Measurements from ENCODE around the gene KCTD13.

DNA sequence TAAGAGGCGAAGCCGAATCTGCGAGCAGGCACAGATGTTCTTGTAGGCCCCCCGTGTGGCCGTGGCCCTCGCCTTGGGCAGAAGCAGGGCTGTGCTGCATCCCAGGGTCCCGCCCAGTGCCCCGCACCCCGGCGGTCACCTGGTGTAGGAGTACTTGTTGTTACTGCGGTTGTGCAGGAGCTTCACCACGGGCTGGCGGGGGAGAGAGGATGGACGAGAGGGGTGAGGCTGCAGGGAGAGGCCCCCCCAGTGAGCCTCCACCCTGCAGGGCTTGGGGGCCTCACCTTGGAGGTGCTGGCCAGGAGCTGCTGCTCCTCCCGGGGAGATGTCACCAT lies 14.4 kb downstream of the KCTD13 start:
- no peak for TF ChIP-seq SUZ12 (IDR thresholded peaks at IDR 0.05; ENCODE audit: low read length)
- TF ChIP-seq EP300 (IDR thresholded peaks at IDR 0.05; ENCODE audit: borderline replicate concordance in 1 of 2, low read depth in 2 of 2, low read length in 2 of 2): no peak
- TF ChIP-seq, protein P1, sequence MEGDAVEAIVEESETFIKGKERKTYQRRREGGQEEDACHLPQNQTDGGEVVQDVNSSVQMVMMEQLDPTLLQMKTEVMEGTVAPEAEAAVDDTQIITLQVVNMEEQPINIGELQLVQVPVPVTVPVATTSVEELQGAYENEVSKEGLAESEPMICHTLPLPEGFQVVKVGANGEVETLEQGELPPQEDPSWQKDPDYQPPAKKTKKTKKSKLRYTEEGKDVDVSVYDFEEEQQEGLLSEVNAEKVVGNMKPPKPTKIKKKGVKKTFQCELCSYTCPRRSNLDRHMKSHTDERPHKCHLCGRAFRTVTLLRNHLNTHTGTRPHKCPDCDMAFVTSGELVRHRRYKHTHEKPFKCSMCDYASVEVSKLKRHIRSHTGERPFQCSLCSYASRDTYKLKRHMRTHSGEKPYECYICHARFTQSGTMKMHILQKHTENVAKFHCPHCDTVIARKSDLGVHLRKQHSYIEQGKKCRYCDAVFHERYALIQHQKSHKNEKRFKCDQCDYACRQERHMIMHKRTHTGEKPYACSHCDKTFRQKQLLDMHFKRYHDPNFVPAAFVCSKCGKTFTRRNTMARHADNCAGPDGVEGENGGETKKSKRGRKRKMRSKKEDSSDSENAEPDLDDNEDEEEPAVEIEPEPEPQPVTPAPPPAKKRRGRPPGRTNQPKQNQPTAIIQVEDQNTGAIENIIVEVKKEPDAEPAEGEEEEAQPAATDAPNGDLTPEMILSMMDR (IDR thresholded peaks at IDR 0.05; ENCODE audit: control extremely low read depth in 1 of 3, insufficient read depth in 1 of 3, low read depth in 1 of 3, low read length in 3 of 3): no peak
- TF ChIP-seq EZH2 (IDR thresholded peaks at IDR 0.05; ENCODE audit: low read depth, low read length, severe bottlenecking): no peak
- TF ChIP-seq TCF12 (IDR thresholded peaks at IDR 0.05; ENCODE audit: low read depth, low read length): no peak
- TF ChIP-seq EGR1 (IDR thresholded peaks at IDR 0.05; ENCODE audit: borderline replicate concordance, low read depth, low read length): no peak
- no peak for TF ChIP-seq HDAC2 (IDR thresholded peaks at IDR 0.05; ENCODE audit: borderline replicate concordance in 1 of 2, low read depth in 2 of 2, low read length in 2 of 2)
- no peak for TF ChIP-seq SIN3A (conservative IDR thresholded peaks at IDR 0.05 in 1 of 2, IDR thresholded peaks at IDR 0.05 in 1 of 2; ENCODE audit: low read depth in 1 of 2, low read length in 2 of 2)
- TF ChIP-seq ZNF274 (IDR thresholded peaks at IDR 0.05; ENCODE audit: borderline replicate concordance, extremely low read depth, low read length): no peak
- no peak for TF ChIP-seq CHD2 (IDR thresholded peaks at IDR 0.05; ENCODE audit: low read length)

Measured in H1 (cell line).